Embryonic facial prominence (tissue), 1 donor: ENCODE data around the gene KLK13.

Source experiments
- DNase-seq: peaks from one replicate; pipeline ENCODE4 v3.0.0-alpha.2; 2016; ENCODE audit errors: extremely low spot score

The KLK13 gene

DNA sequence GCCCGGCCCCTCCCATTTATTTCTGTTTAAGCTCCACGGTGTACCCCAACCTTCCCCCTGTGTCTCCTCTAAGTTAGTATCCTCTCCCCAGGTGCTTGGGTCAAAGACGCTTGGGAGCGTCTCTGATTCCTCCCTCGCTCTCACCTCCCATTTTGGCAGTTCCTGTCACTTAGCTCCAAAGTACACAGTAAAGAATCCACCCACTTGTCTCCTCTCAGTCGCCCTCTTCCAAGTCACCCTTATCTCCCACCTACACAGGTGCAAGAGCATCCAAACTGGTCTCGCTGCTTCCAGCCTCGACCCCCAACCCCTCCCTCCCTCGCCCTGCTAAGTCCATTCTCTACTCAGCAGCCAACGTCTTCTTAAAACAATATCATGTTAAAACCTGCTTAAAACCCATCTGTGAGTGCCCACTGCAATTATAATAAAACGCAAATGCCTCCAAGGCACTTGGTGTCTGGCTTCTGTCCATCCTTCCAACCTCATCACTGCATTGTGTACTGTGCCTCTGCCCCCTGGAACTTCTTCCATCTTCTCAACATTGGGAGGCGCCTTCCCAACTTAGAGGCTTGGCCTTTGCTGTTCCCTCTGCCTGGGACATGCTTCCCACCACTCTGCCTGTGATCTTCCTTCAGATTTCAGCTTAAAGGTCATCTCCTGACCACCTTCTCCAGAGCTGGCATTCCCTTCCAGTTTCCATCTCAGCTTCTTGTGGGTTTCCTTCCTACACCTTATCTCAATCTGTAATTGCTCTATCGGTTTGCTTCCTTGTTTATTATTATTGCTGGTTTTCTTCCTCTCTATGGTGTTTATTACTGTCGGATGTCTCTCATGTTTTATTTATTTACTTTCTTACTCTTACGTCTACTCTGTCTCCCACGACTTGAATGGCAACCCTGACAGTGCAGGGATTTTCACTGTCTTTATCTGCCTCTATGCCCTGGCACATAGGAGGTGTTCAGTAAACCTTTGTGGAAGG is 27.3 kb upstream of the KLK13 start:
- no peak for DNase-seq

DNA sequence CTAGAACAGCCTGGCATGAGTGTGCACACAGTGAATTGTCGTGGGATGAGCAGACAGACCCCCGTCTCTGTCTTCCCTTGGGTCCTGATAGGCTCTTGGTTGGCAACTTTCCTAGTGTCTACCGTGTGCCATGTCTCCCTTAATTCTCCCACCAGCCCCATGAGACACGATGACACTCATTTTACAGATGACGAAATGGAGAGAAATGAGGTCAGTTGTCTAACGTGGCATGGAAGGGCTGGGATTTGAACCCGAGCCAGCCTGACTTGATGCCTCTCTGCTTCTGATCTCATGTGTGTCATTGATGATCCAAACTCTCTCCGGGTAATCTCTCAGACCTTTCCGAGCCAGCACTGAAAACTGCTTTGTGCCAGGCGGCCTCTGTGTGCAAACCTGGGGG is 26.2 kb upstream of the KLK13 start:
- no peak for DNase-seq

DNA sequence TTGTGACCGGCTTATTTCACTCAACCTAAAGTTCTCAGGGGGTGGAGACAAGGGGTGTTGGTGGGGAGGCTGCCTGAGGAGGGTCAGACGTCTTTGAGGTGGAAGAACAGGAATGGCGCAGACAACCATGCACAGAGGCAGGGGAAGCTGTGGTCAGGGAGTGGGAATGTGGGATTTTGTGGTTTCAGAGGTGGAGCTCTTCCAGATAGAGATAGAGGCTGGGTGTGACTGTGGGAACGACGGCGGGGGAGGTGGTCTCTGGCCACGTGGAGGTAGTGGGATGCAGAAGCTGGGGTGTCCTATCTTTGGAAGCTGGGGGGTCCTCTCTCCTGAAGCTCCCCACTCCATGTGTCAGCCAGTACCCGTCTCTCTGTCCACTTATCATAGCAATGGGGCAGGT is 25.6 kb upstream of the KLK13 start:
- no peak for DNase-seq

DNA sequence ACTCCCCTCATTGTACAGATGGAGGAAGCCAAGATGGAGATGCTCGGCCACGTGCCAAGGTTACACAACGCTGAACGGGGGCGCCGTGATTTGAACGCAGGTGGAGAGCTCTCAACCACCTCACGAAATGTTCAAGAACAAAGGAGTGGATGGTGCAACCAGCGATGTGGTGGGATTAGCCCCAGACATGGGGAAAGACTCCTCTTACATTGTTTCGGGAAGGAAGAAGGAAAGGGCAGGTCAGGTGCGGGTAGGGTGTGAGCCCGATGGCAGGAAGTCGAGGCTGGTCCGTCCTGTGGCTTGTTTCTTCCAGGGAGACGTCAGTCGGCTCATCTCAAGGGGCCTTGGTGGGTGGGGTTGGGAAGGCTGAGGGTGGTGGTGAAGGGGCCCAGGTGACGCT is 24.9 kb upstream of the KLK13 start:
- no peak for DNase-seq

DNA sequence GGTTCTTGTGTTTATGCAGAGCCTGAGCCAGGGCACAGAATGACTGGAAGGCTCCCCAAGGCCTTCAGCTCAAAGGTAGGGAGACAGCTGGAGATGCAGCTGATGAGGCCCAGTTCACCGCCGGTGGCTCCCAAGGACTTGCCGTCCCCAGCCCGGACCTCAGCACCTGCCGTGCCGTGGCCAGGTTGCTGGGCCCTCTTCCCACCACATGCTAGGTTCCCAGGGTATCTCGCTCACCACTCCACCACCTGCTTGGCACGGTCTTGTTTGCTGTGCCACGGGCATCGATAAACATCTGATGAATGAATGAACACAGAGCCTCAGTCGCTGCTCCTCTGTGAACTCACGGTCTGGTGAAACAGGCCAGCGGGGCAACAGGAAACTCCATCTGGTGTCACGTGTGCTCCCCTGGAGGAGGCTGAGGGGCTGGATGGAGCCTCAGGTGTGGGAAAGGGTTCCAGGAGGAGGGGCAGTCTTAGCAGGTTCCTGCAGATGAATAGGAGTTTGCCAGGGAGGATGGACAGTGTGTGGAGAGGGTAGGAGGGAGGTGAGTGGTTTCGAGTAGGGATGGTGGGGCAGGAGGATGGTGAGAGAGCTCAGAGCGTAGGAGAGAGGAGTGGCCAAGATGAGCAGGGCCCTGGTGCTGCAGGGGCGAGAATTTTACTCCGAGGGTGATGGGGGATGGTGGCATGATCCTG is 21.4 kb upstream of the KLK13 start:
- no peak for DNase-seq

DNA sequence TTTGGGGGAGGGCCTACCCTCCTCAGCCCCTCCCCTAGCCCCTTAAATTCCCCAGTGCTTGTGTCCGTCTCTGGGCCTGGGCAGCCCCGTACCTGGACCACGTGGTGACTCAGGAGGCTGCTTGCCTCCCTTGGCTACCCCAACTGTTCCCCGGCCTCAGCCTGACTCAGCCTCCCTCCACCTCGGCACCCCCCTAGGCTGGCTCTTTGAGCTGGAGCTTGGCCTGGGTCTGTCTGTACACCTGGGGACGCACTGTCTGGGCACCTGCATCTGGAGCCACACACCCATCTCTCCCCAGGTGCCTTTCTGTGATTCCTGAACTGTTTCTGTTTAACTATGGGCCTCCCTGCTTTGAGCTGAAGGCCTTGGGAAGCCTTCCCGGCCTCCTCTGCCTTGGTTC is 19.6 kb upstream of the KLK13 start:
- no peak for DNase-seq

DNA sequence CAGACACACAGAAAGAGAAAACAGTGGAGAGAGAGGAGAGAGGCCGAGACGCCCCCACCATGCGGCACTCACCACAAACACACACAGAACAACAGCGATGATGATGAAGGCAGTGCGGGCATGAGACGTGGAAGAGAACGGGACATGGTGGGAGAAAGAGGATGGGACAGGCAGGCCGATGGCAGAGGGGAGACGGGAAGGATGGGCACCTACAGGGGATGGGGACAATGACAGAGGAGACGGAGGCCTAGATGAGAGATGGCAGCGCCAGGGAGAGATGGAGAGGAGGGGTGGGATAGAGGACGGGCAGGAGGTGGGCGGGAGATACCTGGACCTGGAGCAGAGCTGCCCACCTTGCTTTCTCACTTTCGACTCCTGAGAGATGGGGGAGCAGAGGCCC is 18.9 kb upstream of the KLK13 start:
- no peak for DNase-seq

DNA sequence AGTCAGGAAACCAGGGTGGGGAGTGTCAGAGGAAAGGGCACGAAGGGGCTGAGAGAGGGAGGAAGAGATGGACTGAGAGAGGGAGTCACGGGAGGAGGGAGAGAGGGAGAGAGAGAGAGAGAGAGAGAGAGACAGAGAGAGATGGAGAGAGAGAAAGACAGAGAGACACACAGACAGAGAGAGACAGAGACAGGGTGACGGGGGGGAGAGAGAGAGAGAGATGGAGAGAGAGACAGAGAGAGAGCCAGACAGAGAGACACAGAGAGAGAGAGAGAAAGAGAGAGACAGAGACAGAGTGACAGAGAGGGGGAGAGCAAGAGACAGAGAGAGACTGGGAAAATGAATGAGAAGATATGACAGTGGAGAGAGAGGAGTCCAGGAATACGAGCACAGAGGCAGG is 18.3 kb upstream of the KLK13 start:
- DNase-seq, result no peak

DNA sequence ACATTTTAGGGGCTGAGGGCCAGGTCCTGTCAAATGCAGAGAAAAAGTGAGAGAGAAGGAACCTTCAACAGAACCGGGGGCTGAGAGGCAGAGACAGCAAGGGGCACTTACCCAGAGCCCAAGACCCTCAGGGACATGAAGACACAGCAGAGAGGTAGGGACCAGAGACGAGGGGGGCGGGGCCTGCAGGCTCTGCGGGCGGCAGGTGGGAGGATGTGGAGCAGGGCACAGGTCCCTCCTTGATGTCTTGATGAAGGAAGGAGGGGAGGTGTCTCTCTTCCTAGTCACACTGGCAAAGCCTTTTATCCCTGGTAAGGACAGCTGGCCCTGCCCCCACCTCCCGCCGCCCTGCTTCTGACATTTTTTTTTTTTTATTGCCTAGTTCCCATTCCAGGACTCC is 17.7 kb upstream of the KLK13 start, which contains the start of gene KLK14:
KLK14 (minus strand) TSS at position 277 of the 400 bp plus-strand sequence; CDS start at position 4, 273 bp downstream.
- no peak for DNase-seq

DNA sequence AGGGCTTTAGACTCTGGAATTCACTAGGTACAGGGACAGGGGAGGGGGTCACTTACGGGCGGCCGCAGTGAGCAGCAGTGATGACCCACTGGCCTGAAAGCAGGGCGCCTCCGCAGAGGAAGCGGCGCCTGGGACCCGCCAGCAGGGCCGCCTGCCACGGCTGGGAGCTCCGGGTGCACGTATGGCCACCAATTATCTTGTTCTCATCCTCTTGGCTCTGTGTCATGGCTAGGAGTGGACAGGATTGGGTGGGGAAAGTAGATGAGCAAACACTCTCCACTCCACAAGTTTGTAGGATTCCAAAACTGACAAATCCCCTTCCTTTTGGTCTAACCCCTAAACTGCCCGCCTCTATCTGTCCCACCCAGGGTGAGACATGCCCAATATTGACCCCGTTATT is 16.6 kb upstream of the KLK13 start:
- no peak for DNase-seq

DNA sequence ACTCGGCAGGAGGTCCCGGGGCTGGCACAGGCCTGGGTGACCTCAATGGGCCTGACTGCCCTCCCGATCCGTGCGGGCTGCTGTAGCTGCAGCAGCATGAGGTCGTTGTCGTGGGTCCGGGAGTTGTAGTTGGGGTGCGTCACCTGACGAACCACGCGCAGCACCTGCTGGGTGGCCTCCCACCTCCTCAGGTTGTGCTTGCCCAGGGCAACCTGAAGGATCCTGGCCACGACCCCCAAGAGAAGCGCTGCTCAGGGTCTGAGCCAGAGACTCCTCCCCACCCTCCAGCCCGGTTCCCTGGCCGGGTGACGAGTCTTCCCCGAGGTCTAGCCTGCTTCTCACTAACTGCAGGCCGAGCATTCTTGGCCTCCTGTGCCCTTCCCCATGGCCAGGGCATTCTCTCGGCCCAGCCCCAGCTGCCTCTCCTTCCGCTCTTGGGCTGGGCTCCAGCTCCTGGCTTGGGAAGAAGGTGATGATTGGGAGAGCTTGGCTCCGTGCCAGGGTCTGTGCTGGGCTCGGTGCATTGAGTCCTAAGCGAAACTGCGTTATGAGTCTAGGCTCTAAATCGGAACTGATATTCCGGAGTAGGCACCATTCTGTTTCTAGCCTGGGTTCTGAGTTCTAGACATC is 14.7 kb upstream of the KLK13 start:
- no peak for DNase-seq

DNA sequence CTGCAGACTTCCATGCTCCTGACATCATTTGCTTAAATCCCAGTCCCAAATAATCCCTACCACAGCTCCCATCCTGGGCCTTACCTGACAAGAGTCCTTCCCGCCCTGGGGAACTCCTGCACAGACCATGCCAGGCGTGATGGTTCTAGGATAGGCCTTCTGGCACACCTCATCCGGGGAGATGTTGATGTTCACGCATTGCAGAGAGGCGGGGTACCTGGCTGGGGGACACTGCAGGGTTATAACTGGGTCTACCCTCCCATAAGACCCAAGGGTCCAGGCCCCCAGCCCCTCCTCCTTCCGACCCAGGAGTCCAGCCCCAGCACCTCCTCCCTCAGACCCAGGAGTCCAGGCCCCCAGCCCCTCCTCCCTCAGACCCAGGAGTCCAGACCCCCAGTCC is 13.8 kb upstream of the KLK13 start:
- DNase-seq, result no peak

DNA sequence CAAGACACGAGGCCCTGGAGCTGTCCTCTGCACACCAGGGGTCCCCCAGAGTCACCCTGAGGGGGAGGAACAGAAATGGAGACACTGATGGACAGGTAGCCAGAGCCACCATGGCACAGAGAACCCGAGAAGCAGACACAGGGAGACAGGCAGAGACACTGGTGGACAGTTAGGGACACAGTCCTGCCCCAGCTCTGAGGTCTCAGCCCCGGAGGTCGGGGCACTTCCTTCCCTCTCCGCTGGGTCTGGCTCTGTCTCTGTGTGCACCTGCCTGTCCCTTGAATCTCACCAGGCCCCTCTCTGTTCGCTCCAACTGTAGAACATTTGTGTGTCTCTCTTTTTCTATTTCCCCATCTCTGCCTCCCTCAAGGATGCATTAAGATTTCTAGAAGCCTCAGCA is 13.2 kb upstream of the KLK13 start:
- DNase-seq, result no peak

DNA sequence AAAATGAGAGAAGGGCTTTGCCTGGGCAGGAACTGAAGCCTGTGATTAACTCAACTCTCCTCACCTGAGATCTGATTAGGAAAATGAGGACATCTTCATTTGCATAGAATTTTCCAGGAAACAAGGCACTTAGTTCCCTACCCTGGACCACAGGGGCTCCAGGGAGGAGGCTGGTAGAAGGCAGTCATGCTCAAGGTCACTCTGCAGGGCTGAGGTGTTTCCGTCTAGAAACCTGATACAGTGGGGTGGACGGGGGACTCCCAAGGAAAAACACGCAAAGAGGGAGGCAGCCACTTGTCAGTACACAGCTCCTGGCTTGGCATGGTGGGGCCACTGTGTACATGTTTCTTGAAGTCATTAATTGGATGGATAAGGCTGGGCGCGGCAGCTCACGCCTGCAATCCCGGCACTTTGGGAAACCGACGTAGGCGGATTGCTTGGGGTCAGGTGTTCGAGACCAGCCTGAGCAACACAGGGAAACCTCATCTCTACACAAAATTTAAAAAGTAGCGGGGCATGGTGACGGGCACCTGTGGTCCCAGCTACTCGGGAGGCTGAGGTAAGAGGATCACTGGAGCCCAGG is 11.8 kb upstream of the KLK13 start:
- no peak for DNase-seq

DNA sequence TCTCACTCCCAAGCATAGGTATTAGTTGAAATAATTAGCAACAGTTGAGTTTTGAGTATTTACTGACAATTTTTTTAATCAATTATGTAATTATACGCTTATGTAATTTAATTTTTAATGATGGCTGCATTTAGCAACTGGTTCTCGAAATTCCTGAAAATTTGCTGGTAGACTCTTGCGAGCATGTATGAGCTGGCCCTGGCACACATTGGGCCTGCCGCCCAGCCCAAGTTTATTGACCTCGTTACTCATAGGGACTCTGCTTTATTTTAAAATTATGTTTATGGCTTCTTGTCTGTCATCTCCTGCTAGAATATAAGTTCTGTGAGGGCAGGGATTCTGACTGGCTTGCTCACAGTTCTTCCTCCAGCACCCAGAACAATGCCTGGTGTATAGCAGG is 11.1 kb upstream of the KLK13 start:
- DNase-seq, result no peak

DNA sequence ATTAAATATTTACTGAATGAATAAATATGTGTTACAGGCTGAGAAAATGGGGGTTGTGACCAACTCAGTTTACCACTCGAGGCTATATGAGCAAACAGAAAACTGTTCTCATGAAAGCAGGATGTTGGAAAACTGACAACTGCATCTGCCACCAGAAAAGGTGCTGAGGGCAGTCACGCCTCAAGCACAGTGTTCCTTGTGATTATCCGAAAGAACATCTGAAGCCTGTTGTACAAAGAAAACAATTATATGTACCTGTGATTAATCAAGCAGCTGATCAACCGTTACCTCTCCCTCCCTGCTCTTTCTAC is 6.2 kb upstream of the KLK13 start:
- no peak for DNase-seq

DNA sequence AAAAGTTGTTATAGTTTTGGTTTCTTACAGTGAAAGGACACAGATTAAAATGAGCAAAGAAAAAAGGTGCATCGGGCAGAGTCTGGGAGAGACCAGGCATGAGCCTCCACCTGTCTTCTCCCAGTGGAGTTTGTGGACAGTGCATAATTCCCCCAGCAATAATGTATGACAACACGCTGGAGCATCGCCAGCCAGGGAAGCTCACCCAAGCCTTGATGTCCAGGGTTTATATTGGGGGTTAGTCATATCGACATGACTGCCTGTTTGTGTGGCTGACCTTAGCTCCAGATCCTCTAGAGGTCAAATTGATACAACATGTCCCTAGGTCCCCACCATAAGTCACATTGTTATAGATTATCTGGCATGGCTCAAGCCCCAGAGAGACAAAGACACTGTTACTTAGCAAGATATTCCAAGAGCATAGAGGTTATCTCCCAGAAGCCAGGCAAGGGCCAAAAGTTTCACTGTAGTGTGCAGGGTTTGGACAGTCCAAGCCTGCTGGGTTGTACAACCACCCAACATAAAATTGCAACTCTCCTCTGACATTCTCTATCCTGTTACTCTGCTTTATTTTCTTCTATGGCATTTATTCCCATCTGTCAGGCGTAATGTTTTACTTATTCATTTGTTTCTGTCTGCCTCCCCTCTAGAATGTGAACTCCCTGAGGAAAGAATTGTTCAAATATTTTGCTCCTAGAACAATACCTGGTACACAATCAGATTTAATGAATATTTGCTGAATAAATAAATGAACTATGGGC is 5.6 kb upstream of the KLK13 start:
- no peak for DNase-seq

DNA sequence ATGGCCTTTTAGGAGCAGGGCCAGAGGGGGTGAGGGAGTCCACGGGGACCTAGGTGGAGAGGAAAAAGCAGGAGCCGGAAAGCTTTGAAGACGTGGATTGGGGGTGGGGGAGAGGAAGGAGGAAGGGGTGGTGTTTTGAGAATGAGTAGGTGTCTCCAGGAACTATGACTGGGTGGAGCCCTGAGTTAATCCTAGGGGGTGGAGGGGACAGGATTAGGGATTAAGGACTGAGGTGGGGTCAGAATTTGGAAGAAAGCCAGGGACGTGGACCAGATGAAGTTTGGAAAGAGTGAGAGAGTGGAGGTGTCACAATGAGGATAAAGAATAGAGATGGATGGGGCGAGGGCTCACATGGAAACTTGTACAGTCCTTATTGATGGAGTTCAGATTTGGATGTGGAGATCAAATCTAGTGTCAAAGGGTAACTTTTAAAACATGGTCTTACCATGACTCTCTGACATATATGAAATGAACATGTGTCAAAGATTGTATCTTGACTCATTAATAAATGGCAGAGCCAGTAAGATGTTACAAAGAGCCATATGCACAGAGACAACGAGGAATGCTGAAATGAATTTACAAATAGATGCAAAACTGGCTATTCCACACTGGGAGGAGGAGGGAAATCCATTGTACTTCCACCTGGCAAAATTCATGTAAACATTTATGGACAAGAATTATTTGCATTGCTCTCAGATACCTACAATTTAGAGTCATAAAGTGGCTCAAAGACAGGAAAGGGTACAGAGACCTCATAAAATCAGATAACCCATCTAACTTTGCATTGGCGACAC is 1.7 kb upstream of the KLK13 start:
- no peak for DNase-seq

DNA sequence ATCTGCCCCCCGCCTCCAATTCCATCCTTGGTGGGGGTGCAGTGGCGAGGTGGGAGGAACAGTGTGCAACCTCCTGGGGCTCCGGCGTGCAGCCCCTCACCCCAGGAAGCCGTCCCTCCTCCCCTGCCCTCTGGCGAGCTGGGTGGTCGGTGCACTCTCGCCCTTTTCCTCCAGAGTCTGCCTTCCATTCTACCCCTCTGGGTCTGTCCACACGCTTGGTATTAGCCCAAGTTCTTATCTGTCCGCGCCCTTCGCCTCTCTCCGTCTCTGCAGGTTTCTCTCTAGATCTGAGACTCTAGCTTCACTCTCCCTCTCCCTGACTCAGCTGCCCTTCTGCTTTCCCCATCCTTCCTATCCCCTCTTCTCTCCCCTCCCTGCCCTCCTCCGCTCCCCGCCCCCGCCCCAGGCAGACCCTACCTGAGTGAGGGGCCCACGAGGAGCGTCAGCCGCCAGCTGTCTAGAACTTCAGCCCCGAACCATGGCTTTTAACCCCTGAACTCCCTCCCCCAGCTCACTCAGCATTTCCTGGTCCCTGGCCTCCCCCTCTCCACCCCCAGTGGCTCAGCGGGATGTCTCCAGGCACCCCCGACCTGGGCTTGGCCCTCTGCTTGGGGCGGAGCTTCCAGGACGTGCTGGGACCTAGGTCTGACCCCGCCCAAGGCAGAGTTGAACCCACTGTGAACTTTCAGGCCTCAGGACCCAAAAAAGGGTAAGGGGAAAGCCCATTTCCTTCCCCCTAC is 499 bp upstream of the KLK13 start:
- DNase-seq, result no peak

DNA sequence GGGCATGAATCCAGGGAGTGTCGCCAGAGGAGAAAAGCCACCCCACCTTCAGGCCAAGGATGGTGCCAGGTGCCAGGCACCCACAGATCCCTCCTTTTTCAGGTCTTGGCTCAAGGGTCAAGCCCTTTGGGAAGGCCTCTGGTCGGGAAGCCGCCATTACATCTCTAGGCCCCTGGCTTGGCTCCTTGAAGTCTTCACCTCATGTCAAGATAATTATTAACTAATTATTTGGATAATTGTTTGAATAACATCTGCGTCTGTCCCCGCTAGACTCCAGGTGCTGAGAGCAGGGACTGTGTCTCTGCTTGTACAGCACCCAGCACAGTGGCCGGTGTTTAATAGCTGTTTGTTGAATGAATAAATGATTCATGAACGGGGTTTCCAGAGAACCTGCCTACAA is 1.2 kb downstream of the KLK13 start:
- DNase-seq, result no peak
